GM10248 (cell line): ENCODE data around the gene PLEKHJ1.

Experiments
- CTCF ChIA-PET: fragments of 300-600 bp; sonication (Branson Sonifier 250); formaldehyde crosslinking; extraction: SDS; loops from one replicate; lab custom pipeline; 2021; ENCODE audit warnings: antibody characterized with exemption; lab: Yijun Ruan, JAX
- POLR2A ChIA-PET: fragments of 350-650 bp; sonication (Branson Sonifier 250); formaldehyde crosslinking; extraction: SDS; loops from one replicate; lab custom pipeline; 2020; ENCODE audit warnings: antibody characterized with exemption; lab: Yijun Ruan, JAX
- DNase-seq: peaks from one replicate; pipeline ENCODE4 v3.0.0; 2012; ENCODE audit errors: extremely low spot score
- CTCF ChIP-seq: IDR thresholded peaks from 2 replicates; pipeline ENCODE4 v1.5.1; 2012; ENCODE audit warnings: mild to moderate bottlenecking, low read depth; ENCODE audit errors: extremely low read depth, missing control alignments, control extremely low read depth

Gene PLEKHJ1

GRCh38 chr19:2274931-2275535, 38.9 kb upstream of the PLEKHJ1 start:
- DNase-seq = no peak
- POLR2A ChIA-PET = interaction anchor here (0.6 to 1.2 kb wide), 8 partner anchors 12 to 346 kb away, joined by 3 to 5 read pairs (median 4); no protein-coding TSS in a partner anchor

GRCh38 chr19:2274185-2274711, 38.1 kb upstream of the PLEKHJ1 start:
- TF ChIP-seq CTCF = peak; percentile 9
- POLR2A ChIA-PET = interaction anchor here (0.6 to 0.7 kb wide), 6 partner anchors 22 to 345 kb away, joined by 3 to 5 read pairs (median 4); no protein-coding TSS in a partner anchor
- CTCF ChIA-PET = interaction anchor here (0.9 to 6.2 kb wide), 12 partner anchors 11 to 119 kb away, joined by 3 to 37 read pairs (median 6); partner anchors contain the start of gene PLEKHJ1
- DNase-seq = no peak

More at GRCh38 chr19:2274931-2275535, 38.9 kb upstream of the PLEKHJ1 start:
- peak; percentile 51 for TF ChIP-seq CTCF
- CTCF ChIA-PET = interaction anchor here (0.6 to 6.2 kb wide), 11 partner anchors 10 to 120 kb away, joined by 3 to 37 read pairs (median 7); partner anchors contain the start of gene PLEKHJ1

GRCh38 chr19:2273356-2274184, 37.4 kb upstream of the PLEKHJ1 start:
- DNase-seq = peak; percentile 90
- ChIA-PET POLR2A (interaction anchor here (1.3 to 3.4 kb wide), 2 partner anchors 14 to 203 kb away, joined by 3 to 17 read pairs; partner anchors contain the start of gene GADD45B), CTCF (interaction anchor here (0.9 to 6.2 kb wide), 13 partner anchors 10 to 119 kb away, joined by 3 to 37 read pairs (median 7); partner anchors contain the start of gene PLEKHJ1)
- peak; percentile 95 for TF ChIP-seq CTCF

- CTCF ChIA-PET = interaction anchor here (1.1 to 6.2 kb wide), 6 partner anchors 10 to 117 kb away, joined by 3 to 37 read pairs (median 14); no protein-coding TSS in a partner anchor
- no peak for DNase-seq
- POLR2A ChIA-PET = interaction anchor here (0.7 to 3.4 kb wide), 6 partner anchors 9 to 205 kb away, joined by 3 to 17 read pairs (median 5); partner anchors contain the start of gene GADD45B
- no peak for TF ChIP-seq CTCF
Observed at GRCh38 chr19:2271234-2272103, 35.3 kb upstream of the PLEKHJ1 start.

- ChIA-PET CTCF (interaction anchor here (1.5 to 6.2 kb wide), 4 partner anchors 9 to 116 kb away, joined by 4 to 37 read pairs (median 14); no protein-coding TSS in a partner anchor), POLR2A (interaction anchor here (0.7 to 3.4 kb wide), 8 partner anchors 10 to 205 kb away, joined by 3 to 17 read pairs (median 5); partner anchors contain the start of genes GADD45B and JSRP1)
- no peak for TF ChIP-seq CTCF
- DNase-seq = peak; percentile 81
Observed at GRCh38 chr19:2270423-2271233, 34.5 kb upstream of the PLEKHJ1 start.
